Activated CD4-positive, alpha-beta memory T cell treated with anti-CD3 and anti-CD28 coated beads, Interleukin-2, amount 10 ng/mL, durations not matched to agents 7 days and 5 days (primary cell): ENCODE data around the gene UCP3. TPM values are rescaled to one million over a fixed set of nuclear protein-coding genes. Genes with fewer than 3 reads are reported as not detected.

Source experiments
- CTCF ChIA-PET: fragments of 350-600 bp; sonication (Branson Sonifier 250); formaldehyde crosslinking; loops from one replicate; lab custom pipeline; 2021; ENCODE audit warnings: antibody characterized with exemption, inconsistent platforms; lab: Charles Lee
- POLR2A ChIA-PET: fragments of 350-600 bp; sonication (Branson Sonifier 250); formaldehyde crosslinking; loops from one replicate; lab custom pipeline; 2021; ENCODE audit warnings: antibody characterized with exemption; lab: Charles Lee
- DNase-seq: peaks from one replicate; pipeline ENCODE4 v3.0.0-alpha.2; 2020
- H3K27ac Mint-ChIP-seq: one replicate; pipeline ENCODE4 v1.8.0; 2021; ENCODE audit warnings: mild to moderate bottlenecking, mixed read lengths
- H3K27me3 Mint-ChIP-seq: one replicate; pipeline ENCODE4 v1.8.0; 2021; ENCODE audit warnings: mixed read lengths
- H3K36me3 Mint-ChIP-seq: one replicate; pipeline ENCODE4 v1.8.0; 2021; ENCODE audit warnings: low read depth, mixed read lengths
- H3K4me1 Mint-ChIP-seq: one replicate; pipeline ENCODE4 v1.8.0; 2021; ENCODE audit warnings: mixed read lengths
- H3K4me3 Mint-ChIP-seq: one replicate; pipeline ENCODE4 v1.8.0; 2021; ENCODE audit warnings: mild to moderate bottlenecking, mixed read lengths
- H3K9me3 Mint-ChIP-seq: one replicate; pipeline ENCODE4 v1.8.0; 2021; ENCODE audit warnings: mixed read lengths
- total RNA-seq, 2 experiments: library from RNA; stranded (reverse); gene quantifications; one replicate each; pipeline ENCODE4 v1.2.3, GENCODE V29; 2021

Gene UCP3
- total RNA-seq, 2 experiments from 2014 or later, result 1.8 to 2.4 TPM

DNA sequence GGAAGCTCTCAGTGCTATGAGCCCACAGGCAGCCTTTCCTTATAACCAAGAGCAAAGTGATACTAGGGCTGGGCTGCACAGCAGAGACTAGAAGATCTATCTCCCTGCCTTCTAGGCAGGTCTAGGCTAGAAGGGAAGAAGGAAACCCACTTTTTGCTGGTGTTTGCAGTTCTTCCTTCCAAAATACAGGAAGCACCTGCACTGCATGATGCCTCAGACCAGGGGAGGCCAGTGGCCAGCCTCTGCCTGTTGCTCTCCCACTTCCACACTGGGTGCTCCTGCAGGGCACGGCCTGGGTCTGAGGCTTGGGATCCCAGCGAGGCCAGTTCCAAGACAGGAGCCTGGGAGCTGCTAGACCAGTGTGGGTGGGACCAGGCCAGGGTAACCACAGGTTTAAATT, 6.0 kb upstream of the UCP3 start:
- Mint-ChIP-seq H3K4me1 (peaks cover 78% of the 10 kb centered on the region), H3K27me3 (no peaks in the 10 kb centered on the region), H3K4me3 (no peak overlapping the region), H3K27ac (peak overlapping the region; percentile 49), H3K36me3 (peaks cover 59% of the 10 kb centered on the region), H3K9me3 (no peaks in the 10 kb centered on the region)
- no peak for DNase-seq
- ChIA-PET POLR2A (interaction anchor here (1.3 to 7.0 kb wide), 4 partner anchors 12 to 41 kb away, joined by 3 to 84 read pairs (median 14); partner anchors contain the start of gene UCP2), CTCF (interaction anchor here (1.5 kb wide), 1 partner anchor 10 kb away, joined by 4 read pairs; no protein-coding TSS in a partner anchor)

DNA sequence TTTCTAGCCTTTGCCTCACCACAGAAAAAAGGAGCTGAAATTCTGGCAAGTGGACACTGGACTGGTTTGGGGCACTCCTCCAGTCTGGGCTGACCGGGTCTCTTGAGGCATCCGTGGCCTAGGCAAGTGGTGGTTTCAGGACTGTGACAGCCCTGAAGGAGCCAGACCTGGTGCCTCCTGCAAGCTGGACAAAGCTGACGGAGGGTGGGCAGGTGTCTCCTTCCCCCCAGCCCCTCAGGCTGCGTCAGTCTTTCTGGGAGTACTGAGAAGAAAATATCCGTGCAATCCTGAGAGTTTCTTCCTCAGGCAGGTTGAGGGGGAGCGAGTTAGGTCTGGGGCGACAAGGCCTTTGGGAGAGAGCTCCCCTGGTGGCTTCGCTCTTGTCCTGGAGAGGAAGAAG, 4.3 kb upstream of the UCP3 start:
- Mint-ChIP-seq H3K36me3 (peaks cover 48% of the 10 kb centered on the region), H3K9me3 (no peaks in the 10 kb centered on the region), H3K4me3 (no peak overlapping the region), H3K4me1 (peaks cover 85% of the 10 kb centered on the region), H3K27me3 (no peaks in the 10 kb centered on the region), H3K27ac (no peak overlapping the region)
- ChIA-PET POLR2A (interaction anchor here (0.7 to 7.0 kb wide), 5 partner anchors 15 to 39 kb away, joined by 3 to 84 read pairs (median 16); partner anchors contain the start of gene UCP2), CTCF (no interaction called here)
- DNase-seq, result no peak

DNA sequence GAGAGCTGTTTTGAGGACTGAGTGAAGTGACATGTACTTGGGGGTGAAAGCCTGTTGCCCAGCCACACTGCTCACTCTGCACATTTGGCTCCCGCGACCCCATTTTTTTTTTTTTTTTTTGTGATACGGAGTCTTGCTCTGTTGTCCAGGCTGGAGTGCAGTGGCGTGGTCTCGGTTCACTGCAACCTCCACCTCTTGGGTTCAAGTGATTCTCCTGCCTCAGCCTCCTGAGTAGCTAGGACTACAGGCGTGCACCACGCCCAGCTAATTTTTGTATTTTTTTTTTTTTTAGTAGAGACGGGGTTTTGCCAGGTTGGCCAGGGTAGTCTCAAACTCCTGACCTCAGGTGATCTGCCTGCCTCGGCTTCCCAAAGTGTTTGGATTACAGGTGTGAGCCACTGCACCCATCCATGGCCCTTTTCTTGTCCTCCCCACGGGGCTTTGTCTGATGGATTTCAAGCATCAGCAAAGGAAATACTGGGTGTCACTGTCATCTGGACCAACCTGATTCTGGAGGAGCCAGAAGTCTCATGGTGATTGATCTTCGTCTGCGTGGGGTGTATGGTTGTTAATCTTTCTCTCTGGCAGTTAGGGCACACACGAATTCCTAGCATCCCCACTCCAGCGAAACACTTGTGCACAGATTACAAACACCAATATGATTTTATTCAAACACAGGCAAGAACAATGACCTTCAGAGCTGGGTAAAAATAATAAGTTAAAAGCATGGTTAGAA, 3.4 kb upstream of the UCP3 start:
- H3K36me3 Mint-ChIP-seq, result peaks cover 39% of the 10 kb centered on the region
- H3K9me3 Mint-ChIP-seq, result no peaks in the 10 kb centered on the region
- peaks cover 89% of the 10 kb centered on the region for H3K4me1 Mint-ChIP-seq
- H3K27me3 Mint-ChIP-seq, result no peaks in the 10 kb centered on the region
- ChIA-PET CTCF (interaction anchor here (0.7 kb wide), 1 partner anchor 18 kb away, joined by 3 read pairs; no protein-coding TSS in a partner anchor), POLR2A (interaction anchor here (0.6 to 7.0 kb wide), 13 partner anchors 8 to 225 kb away, joined by 3 to 84 read pairs (median 4); partner anchors contain the start of genes MRPL48 and UCP2)
- H3K27ac Mint-ChIP-seq, result peak overlapping the region; percentile 86
- no peak for DNase-seq
- H3K4me3 Mint-ChIP-seq, result no peak overlapping the region

GRCh38 chr11:74011360-74012073, 2.6 kb upstream of the UCP3 start:
- H3K27me3 Mint-ChIP-seq, result no peaks in the 10 kb centered on the region
- CTCF ChIA-PET, result interaction anchor here (0.7 kb wide), 1 partner anchor 17 kb away, joined by 3 read pairs; no protein-coding TSS in a partner anchor
- H3K4me3 Mint-ChIP-seq, result no peak overlapping the region
- no peaks in the 10 kb centered on the region for H3K9me3 Mint-ChIP-seq
- H3K27ac Mint-ChIP-seq, result peak overlapping the region; percentile 86
- H3K4me1 Mint-ChIP-seq, result peaks cover 84% of the 10 kb centered on the region
- peaks cover 32% of the 10 kb centered on the region for H3K36me3 Mint-ChIP-seq
- DNase-seq, result peak; percentile 56
- POLR2A ChIA-PET, result interaction anchor here (0.6 to 7.0 kb wide), 12 partner anchors 8 to 224 kb away, joined by 3 to 84 read pairs (median 4); partner anchors contain the start of genes MRPL48 and UCP2

DNA sequence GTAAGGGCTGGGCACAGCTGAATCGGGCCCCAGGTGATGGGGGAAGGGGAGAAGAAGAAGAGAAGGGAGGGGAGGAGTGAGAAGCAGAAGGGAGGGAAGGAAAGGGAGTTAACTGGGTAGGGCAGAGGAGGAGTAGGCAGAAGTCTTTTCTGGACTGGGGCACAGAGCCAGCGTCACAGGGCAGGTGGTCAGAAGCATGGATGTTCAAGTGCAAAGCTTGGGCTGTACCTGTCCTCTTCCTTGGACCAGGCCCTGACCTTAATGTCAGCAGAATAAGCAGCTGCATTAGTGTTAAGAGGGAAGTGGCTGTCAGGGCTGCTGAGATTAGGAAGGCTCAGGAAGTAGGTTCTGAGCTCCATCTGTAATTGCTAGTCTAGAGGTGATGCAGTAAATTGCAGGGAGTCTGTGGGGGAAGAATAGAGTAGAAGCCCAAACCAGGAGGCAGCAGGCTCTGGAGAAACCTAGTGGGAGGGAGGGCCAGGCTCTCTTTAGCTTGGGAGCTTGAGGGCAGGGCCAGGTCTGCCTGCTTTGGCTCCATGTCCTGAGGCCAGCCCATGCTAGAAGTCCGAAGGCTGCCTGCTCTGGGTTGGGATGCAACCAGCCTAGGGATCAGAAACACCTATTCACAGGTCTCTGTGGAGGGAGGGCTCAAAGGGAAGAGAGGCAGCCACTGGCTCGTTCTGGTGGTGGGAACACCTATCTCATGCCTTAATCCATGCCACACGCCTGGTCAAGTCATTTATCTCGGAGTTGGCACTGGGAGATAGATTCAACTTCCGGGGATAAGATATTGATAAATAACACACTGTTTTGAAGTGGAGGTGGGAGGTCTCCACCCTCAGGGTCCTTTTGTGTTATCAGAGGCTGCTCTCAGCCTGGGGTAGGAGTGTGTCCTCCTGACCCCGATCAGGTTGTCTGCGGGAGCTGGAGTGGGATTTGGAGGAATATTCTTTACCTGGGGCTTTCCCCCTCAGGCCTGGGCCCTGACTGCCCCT, 1.7 kb upstream of the UCP3 start:
- peak overlapping the region; percentile 86 for H3K27ac Mint-ChIP-seq
- CTCF ChIA-PET, result interaction anchor here (0.7 kb wide), 1 partner anchor 31 kb away, joined by 3 read pairs; no protein-coding TSS in a partner anchor

GRCh38 chr11:74009675-74010305, 905 bp upstream of the UCP3 start:
- CTCF ChIA-PET, result interaction anchor here (0.7 kb wide), 1 partner anchor 30 kb away, joined by 3 read pairs; no protein-coding TSS in a partner anchor
- no peak overlapping the region for H3K4me3 Mint-ChIP-seq

More for the DNA sequence above, 1.7 kb upstream of the UCP3 start:
- H3K27me3 Mint-ChIP-seq, result no peaks in the 10 kb centered on the region
- peaks cover 25% of the 10 kb centered on the region for H3K36me3 Mint-ChIP-seq
- DNase-seq, result no peak
- peaks cover 84% of the 10 kb centered on the region for H3K4me1 Mint-ChIP-seq
- H3K4me3 Mint-ChIP-seq, result no peak overlapping the region
- POLR2A ChIA-PET, result interaction anchor here (1.5 to 7.0 kb wide), 8 partner anchors 9 to 44 kb away, joined by 4 to 84 read pairs (median 4); partner anchors contain the start of gene UCP2
- H3K9me3 Mint-ChIP-seq, result no peaks in the 10 kb centered on the region

GRCh38 chr11:74009230-74009547, 304 bp upstream of the UCP3 start:
- no peak overlapping the region for H3K4me3 Mint-ChIP-seq
- no peaks in the 10 kb centered on the region for H3K27me3 Mint-ChIP-seq
- POLR2A ChIA-PET, result interaction anchor here (2.9 kb wide), 2 partner anchors 14 to 27 kb away, joined by 13 to 17 read pairs; partner anchors contain the start of gene UCP2
- peaks cover 17% of the 10 kb centered on the region for H3K36me3 Mint-ChIP-seq
- no peak overlapping the region for H3K27ac Mint-ChIP-seq
- H3K9me3 Mint-ChIP-seq, result no peaks in the 10 kb centered on the region
- no peak for DNase-seq
- CTCF ChIA-PET, result no interaction called here
- H3K4me1 Mint-ChIP-seq, result peaks cover 84% of the 10 kb centered on the region

More at GRCh38 chr11:74009675-74010305, 905 bp upstream of the UCP3 start:
- Mint-ChIP-seq H3K27ac (peak overlapping the region; percentile 86), H3K27me3 (no peaks in the 10 kb centered on the region), H3K4me1 (peaks cover 84% of the 10 kb centered on the region), H3K9me3 (no peaks in the 10 kb centered on the region), H3K36me3 (peaks cover 21% of the 10 kb centered on the region)
- POLR2A ChIA-PET, result interaction anchor here (1.7 to 7.0 kb wide), 6 partner anchors 10 to 38 kb away, joined by 4 to 84 read pairs (median 15); partner anchors contain the start of gene UCP2
- no peak for DNase-seq

DNA sequence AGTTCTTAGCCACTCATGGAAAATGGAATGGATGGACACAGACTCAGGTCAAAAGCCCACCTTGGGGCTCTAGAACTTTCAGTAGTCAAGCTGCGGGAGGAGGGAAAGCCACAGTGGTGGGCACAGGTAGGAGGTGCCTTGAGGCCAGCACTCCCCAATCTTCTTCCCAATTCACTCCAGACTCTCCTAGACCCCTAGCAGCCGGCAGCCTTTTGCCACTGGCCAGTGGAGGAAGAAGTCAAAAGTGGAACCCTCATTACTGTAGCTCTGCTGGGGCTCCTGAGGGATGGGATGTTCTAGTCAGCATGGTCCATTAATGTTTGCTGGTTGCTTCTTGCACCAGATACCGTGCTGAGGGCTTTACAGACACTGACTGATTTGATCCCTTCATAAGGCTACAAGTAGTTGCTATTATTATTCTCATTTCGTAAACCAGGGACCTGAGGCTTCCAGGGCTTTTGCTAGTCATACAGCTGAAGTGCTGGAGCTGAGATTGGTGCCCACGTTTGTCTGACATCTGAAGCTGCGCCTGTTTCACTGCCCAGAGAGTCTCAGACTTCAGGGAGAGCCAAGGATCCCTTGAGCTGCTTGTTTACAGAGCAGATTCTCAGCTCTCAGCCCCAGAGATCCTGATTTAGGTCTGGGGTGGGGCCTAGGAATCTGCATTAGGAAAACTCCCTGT, 1.1 kb downstream of the UCP3 start:
- Mint-ChIP-seq H3K4me1 (peaks cover 81% of the 10 kb centered on the region), H3K36me3 (peaks cover 24% of the 10 kb centered on the region), H3K27me3 (no peaks in the 10 kb centered on the region), H3K27ac (peak overlapping the region; percentile 59), H3K4me3 (no peak overlapping the region), H3K9me3 (no peaks in the 10 kb centered on the region)
- CTCF ChIA-PET, result interaction anchor here (1.1 kb wide), 1 partner anchor 25 kb away, joined by 3 read pairs; the partner anchor contains the start of gene UCP2
- POLR2A ChIA-PET, result interaction anchor here (0.7 to 2.9 kb wide), 5 partner anchors 12 to 33 kb away, joined by 3 to 17 read pairs (median 3); partner anchors contain the start of gene UCP2
- no peak for DNase-seq

DNA sequence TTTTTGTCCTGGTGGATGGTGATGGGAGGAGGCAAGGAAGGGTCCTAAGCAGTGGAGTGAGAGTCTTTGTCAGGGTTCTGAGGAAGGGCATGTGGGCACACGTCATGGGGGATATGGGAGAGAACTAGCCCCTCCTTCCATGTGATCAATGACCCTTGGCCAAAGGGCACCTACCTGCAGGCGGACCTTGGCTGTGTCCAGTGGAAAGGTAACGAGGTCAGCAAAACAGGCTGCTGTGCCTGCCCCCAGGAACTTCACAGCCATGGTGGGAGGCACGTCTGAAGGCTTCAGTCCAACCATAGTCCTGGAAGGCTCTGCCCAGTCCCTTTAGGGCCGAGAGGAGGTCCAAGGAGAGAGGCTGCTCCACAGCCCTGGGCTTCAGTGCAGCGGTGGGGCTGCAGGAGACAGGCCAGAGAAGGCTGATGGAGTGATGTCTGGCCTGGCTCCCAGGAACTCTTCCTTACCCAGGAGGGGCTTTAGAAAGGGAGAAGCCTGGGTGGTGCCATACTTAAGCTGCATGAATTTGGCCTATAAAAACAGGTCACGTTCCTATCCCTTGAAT, 2.1 kb downstream of the UCP3 start:
- no peaks in the 10 kb centered on the region for H3K9me3 Mint-ChIP-seq
- peaks cover 27% of the 10 kb centered on the region for H3K36me3 Mint-ChIP-seq
- H3K27me3 Mint-ChIP-seq, result no peaks in the 10 kb centered on the region
- no peak for DNase-seq
- H3K4me1 Mint-ChIP-seq, result peaks cover 77% of the 10 kb centered on the region
- peak overlapping the region; percentile 16 for H3K27ac Mint-ChIP-seq
- POLR2A ChIA-PET, result interaction anchor here (1.0 to 2.9 kb wide), 3 partner anchors 11 to 32 kb away, joined by 3 to 17 read pairs (median 13); partner anchors contain the start of gene UCP2
- H3K4me3 Mint-ChIP-seq, result no peak overlapping the region
- CTCF ChIA-PET, result no interaction called here

- H3K4me3 Mint-ChIP-seq, result no peak overlapping the region
Observed at GRCh38 chr11:74005721-74006517, 3.0 kb downstream of the UCP3 start.

More at GRCh38 chr11:74005721-74006517, 3.0 kb downstream of the UCP3 start:
- ChIA-PET POLR2A (interaction anchor here (0.6 to 5.2 kb wide), 8 partner anchors 11 to 1486 kb away, joined by 3 to 117 read pairs (median 8); partner anchors contain the start of genes C2CD3, PPME1 and UCP2), CTCF (interaction anchor here (1.0 to 1.8 kb wide), 7 partner anchors 9 to 80 kb away, joined by 3 to 17 read pairs (median 6); partner anchors contain the start of gene UCP2)
- Mint-ChIP-seq H3K27ac (peak overlapping the region; percentile 77), H3K27me3 (no peaks in the 10 kb centered on the region), H3K9me3 (no peaks in the 10 kb centered on the region), H3K4me1 (peaks cover 72% of the 10 kb centered on the region), H3K36me3 (peaks cover 31% of the 10 kb centered on the region)
- DNase-seq, result no peak
